ENCODE measurements around the gene CLSTN1. TPM values are rescaled to one million over a fixed set of nuclear protein-coding genes. Genes with fewer than 3 reads are reported as not detected.

The CLSTN1 gene
- total and polyA plus RNA-seq, 12 donors = 37.1 to 79.8 (median 63.8) TPM

DNA sequence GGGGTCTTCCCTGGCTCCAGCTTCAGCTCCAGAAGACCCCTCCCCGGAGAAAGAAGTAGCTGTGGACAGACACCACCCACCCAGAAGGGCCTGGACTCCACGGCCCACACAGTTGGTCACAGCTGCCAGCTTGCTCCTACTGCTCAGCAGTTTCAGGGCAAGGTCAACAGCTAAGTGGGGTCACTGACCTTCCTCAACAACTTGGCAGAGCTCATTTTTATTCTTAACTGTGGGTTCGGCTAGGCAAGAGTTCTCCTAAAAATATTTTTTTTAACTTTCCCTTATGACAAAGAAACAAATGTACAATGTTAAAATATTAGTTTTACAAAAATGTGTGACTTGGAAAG lies 44.5 kb upstream of the CLSTN1 start:
- TF ChIP-seq, protein P1, sequence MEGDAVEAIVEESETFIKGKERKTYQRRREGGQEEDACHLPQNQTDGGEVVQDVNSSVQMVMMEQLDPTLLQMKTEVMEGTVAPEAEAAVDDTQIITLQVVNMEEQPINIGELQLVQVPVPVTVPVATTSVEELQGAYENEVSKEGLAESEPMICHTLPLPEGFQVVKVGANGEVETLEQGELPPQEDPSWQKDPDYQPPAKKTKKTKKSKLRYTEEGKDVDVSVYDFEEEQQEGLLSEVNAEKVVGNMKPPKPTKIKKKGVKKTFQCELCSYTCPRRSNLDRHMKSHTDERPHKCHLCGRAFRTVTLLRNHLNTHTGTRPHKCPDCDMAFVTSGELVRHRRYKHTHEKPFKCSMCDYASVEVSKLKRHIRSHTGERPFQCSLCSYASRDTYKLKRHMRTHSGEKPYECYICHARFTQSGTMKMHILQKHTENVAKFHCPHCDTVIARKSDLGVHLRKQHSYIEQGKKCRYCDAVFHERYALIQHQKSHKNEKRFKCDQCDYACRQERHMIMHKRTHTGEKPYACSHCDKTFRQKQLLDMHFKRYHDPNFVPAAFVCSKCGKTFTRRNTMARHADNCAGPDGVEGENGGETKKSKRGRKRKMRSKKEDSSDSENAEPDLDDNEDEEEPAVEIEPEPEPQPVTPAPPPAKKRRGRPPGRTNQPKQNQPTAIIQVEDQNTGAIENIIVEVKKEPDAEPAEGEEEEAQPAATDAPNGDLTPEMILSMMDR (IDR thresholded peaks at IDR 0.05) = no peak
- Histone ChIP-seq H3K4me3 (no peak overlapping the region), H3K36me3 (peaks cover 0 to 76% (median 28%) of the 10 kb centered on the region in 9 donors), H3K27me3 (no peaks in the 10 kb centered on the region), H3K27ac (no peak overlapping the region), H3K9me3 (no peaks in the 10 kb centered on the region), H3K4me1 (peaks cover 0 to 25% (median 14%) of the 10 kb centered on the region in 9 donors)
- DNase-seq = no peak
- ATAC-seq = no peak
- WGBS, 2 donors = 49 to 57% methylated on average over 3 of the region's 3 CpGs
- intact Hi-C loops (cut with DNase I) = loop anchor here in 9 of 10 donors (2.0 to 10.0 kb wide), 7 partner anchors 81 to 241 kb away; no protein-coding TSS in a partner anchor

DNA sequence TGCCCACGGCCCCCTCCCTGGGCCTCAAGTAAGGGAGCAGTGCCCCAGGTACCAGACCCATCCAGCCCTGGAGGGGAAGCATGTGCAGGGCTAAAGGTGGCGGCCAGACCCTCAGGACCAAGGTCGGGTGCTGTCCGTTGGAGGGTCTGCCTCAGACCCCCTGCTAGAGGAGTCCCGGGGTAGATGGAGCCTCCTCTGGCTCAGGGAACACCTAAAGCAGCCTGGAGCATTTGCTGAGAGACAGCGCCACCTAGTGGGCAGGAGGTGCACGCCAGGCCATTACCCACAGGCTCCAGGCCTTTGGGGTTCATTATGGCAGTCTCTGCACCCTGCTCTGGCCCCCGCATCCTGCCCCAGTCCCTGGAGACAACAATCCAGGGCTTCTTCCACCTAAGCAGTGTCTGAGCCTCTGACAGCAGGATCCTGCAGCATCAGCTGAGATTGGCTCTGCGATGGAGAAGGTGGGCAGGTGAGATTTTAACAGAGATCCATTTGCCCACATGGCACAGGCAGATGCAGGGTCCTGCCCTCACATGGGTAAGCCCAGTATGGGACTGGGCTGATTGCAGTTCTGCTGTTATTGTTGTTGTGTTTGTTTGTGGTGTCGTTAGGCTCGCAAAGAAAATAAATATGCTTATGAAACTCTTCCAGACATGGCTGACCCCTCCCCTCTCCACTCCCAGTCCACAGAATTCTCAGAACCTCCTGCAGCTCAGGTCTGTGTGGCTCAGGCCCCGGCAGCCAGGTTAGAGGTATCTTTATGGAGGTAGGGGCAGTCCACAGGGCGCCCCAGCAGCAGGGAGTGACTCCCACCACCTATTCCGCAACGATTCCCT lies 43.9 kb upstream of the CLSTN1 start:
- no peak overlapping the region for H3K4me3 ChIP-seq
- peaks cover 0 to 25% (median 14%) of the 10 kb centered on the region in 9 donors for H3K4me1 ChIP-seq
- peaks cover 0 to 79% (median 28%) of the 10 kb centered on the region in 9 donors for H3K36me3 ChIP-seq
- DNase-seq = peak; percentile 70 to 79
- intact Hi-C loops (cut with DNase I) = loop anchor here in 9 of 10 donors (1.0 to 10.0 kb wide), 10 partner anchors 80 to 241 kb away; no protein-coding TSS in a partner anchor
- no peak overlapping the region for H3K27ac ChIP-seq
- TF ChIP-seq, protein P1 (IDR thresholded peaks at IDR 0.05) = peak; percentile 94 to 99 (median 98)
- H3K27me3 ChIP-seq = no peaks in the 10 kb centered on the region
- WGBS, 2 donors = 53 to 56% methylated on average over 15 of the region's 15 CpGs
- no peaks in the 10 kb centered on the region for H3K9me3 ChIP-seq
- peak; percentile 81 to 92 (median 84) for ATAC-seq

DNA sequence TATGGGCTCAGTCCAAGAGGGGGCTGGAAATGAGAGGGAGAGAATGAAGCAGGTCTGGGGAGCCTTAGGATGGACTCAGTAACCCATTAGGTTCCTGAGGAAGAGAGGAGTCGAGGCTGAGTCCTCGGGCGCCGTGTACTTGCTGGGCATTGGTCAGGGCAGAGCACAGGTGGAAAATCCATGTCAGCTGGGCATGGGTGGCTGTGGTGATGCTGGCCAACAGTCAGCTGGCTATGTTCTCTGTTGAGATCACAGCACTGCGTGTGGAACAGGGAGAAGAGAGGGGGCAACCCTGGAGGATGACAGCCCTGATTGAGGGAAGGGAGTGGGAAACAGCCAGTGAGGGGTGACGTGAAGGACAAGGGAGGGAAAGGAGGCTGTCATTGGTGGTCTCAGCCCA lies 43.1 kb upstream of the CLSTN1 start:
- Histone ChIP-seq H3K4me3 (no peak overlapping the region), H3K4me1 (peaks cover 0 to 25% (median 14%) of the 10 kb centered on the region in 9 donors), H3K27me3 (no peaks in the 10 kb centered on the region), H3K36me3 (peaks cover 0 to 72% (median 28%) of the 10 kb centered on the region in 9 donors), H3K27ac (no peak overlapping the region), H3K9me3 (no peaks in the 10 kb centered on the region)
- intact Hi-C loops (cut with DNase I) = loop anchor here in 9 of 10 donors (1.0 to 10.0 kb wide), 10 partner anchors 80 to 240 kb away; no protein-coding TSS in a partner anchor
- ATAC-seq = no peak
- 93% methylated on average over 6 of the region's 6 CpGs for WGBS, 2 donors
- TF ChIP-seq, protein P1 (IDR thresholded peaks at IDR 0.05) = no peak
- no peak for DNase-seq

DNA sequence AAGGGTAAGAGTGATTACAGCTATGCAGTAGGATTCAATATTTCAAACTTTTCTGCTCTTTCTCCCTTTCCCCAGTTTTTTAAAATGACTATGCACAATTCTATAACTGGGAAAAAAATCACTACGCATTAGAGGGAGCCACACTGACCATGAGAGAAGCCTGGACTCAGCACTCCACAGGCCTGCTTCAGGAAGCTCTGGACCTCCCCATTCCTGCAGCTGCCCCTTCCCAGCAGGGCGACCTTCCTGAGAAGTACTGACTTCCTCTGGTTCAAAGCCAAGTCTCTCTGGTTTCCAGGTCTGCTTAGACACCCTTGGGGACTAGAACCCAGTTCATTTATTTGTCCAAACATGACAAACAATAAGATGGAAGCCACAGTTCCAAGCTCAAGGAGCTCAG lies 42.0 kb upstream of the CLSTN1 start:
- H3K27me3 ChIP-seq = no peaks in the 10 kb centered on the region
- TF ChIP-seq, protein P1 (IDR thresholded peaks at IDR 0.05) = no peak
- H3K36me3 ChIP-seq = peaks cover 0 to 69% (median 18%) of the 10 kb centered on the region in 9 donors
- peaks cover 0 to 25% (median 14%) of the 10 kb centered on the region in 9 donors for H3K4me1 ChIP-seq
- ATAC-seq (peak in 2 of 8 donors; percentile 20 to 31), DNase-seq (no peak)
- no peak overlapping the region for H3K4me3 ChIP-seq
- no peaks in the 10 kb centered on the region for H3K9me3 ChIP-seq
- intact Hi-C loops (cut with DNase I) = loop anchor here in 9 of 10 donors (2.0 to 10.0 kb wide), 8 partner anchors 78 to 239 kb away; no protein-coding TSS in a partner anchor
- peak overlapping the region in 3 of 10 donors; percentile 15 to 48 (median 45) for H3K27ac ChIP-seq
- 52 to 66% methylated on average over 2 of the region's 2 CpGs for WGBS, 2 donors

Measured in heart right ventricle (tissue), 16 donors.